22Rv1 (cell line): ENCODE data around the gene PKHD1.

Source experiments
- H3K27ac ChIP-seq: fragments of 450-650 bp; 2 replicates; pipeline ENCODE4 v1.5.1; 2017
- ZFX ChIP-seq: fragments of 450-650 bp; IDR thresholded peaks from 2 replicates; pipeline ENCODE4 v1.6.1; 2017; ENCODE audit warnings: antibody characterized with exemption, borderline replicate concordance
- TF ChIP-seq, protein P1 (sequence below): fragments of 450-650 bp; IDR thresholded peaks from 2 replicates; pipeline ENCODE4 v1.5.1; 2017; ENCODE audit warnings: mild to moderate bottlenecking

Gene PKHD1

DNA sequence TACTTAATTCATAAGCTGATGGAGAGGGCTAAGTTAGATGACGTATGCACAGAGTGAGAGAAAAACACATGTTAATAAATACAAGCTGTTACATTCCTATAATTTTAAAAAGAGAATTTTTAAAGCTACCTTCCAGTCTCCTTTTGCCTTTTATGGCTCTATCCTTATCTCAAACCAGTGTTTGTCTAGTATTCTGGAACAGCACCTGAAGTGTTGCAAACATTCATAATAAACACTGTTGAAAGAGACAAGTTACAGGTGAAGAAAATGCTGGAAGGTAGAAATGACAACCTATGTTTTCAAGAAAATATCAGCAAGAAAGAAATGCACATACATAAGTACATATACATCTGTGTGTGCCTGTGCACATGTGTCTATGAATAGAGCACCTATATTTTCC lies 409.1 kb downstream of the PKHD1 start:
- TF ChIP-seq, protein P1, sequence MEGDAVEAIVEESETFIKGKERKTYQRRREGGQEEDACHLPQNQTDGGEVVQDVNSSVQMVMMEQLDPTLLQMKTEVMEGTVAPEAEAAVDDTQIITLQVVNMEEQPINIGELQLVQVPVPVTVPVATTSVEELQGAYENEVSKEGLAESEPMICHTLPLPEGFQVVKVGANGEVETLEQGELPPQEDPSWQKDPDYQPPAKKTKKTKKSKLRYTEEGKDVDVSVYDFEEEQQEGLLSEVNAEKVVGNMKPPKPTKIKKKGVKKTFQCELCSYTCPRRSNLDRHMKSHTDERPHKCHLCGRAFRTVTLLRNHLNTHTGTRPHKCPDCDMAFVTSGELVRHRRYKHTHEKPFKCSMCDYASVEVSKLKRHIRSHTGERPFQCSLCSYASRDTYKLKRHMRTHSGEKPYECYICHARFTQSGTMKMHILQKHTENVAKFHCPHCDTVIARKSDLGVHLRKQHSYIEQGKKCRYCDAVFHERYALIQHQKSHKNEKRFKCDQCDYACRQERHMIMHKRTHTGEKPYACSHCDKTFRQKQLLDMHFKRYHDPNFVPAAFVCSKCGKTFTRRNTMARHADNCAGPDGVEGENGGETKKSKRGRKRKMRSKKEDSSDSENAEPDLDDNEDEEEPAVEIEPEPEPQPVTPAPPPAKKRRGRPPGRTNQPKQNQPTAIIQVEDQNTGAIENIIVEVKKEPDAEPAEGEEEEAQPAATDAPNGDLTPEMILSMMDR: no peak
- TF ChIP-seq ZFX: no peak
- H3K27ac ChIP-seq: peak overlapping the region; percentile 62; the same call in 1 of the 2 replicates

DNA sequence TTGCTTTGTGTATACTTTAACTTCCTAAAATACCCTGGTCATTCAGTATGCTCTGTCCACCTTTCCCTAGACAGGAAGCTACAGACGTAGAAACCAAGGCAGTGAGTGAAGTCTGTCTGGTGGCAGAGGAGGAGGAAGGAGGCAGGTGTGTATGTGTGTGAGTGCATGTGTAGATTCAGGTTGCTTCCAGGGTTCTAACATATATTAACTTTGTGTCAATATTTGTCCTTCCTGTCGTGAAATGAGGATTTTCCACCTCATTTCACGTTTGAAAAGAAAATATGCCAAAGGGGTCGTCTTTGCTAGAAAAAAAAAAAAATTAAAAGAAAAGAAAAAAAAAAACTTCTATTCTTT lies 411.5 kb downstream of the PKHD1 start:
- H3K27ac ChIP-seq: 0 out of 2 replicates have a peak overlapping the region, but pooled peaks have one; percentile 16
- TF ChIP-seq ZFX: no peak
- TF ChIP-seq, protein P1: no peak

DNA sequence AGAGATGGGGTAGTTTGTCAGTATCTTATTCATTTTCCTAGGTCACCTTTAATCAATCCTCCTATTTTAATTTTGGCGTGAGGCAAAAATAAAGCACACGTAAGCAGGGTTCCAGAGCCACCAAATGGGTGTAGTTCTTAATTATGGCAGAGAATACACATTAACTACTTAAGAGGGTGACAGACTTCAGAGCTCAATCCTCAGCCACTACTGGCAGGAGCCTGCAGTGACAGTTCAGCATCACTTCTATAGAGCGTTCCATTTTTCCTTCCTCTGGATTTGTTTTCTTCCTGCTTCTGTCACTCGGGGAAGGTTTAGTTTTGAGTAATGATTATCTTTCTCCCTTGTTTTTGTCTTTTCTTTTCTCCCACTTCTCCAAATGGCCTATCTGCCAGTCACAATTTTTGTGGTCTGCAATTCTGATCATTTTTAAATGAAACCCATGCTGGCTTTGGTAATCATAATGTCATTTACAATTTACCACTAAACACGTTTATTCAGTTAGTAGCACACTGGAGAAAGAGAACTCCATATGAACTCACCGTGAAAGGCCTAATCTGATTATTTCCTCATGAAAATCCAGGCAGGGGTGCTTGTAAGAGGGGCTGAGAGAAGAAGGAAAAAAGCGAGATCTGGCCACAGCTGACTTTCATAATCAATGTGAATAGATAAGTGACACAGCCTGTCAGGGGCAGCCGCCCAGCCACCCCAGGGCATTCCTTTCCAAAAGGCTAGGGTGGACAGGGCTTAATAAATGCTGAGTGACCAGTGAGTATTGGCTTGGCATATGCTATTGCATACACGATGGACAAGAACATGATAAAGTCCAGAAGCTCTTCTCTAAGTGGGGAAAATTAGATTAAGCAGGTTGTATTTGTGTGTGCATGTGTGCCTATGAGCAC lies 412.1 kb downstream of the PKHD1 start:
- peak overlapping the region; percentile 16; the same call in 1 of the 2 replicates for H3K27ac ChIP-seq
- no peak for TF ChIP-seq ZFX
- TF ChIP-seq, protein P1: no peak

DNA sequence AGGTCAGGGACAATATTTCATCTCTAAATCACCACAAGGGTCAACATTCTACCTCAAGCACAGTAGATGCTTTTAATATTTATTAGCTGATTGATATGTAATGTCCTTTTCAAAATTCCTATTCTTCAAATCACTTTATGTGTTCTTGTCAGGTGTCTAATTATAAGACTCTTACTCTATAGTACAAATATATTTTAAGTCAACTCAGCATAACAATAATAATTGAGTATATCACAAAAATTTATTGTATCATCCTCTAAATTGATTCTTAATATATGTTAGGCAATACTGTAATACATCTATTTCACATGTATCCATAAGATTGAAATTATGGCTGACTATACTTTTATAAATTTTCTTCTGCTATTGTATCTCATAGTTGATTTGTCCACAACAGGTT lies 423.9 kb downstream of the PKHD1 start:
- no peak overlapping the region for H3K27ac ChIP-seq

DNA sequence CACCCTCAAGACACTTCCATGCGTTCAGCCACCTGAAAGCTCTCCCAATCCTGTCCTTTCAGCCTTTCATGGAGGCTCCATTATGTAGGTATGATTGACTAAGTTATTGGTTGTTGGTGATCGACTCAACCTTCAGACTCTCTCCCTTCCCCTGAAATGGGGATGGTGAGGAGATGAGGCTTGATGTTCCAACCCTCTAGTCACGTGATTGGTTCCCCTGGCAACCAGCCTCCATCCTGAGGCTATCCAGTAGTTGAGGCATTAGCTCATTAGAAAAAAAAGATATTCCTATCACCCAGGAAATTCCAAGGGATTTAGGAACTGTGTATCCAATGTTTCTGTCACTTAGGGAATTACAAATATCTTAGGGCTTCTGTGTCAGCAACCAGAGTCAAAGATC lies 426.6 kb downstream of the PKHD1 start:
- no peak overlapping the region for H3K27ac ChIP-seq
- no peak for TF ChIP-seq ZFX
- TF ChIP-seq, protein P1: no peak

More for the DNA sequence above, 423.9 kb downstream of the PKHD1 start:
- TF ChIP-seq, protein P1: no peak
- TF ChIP-seq ZFX: no peak

DNA sequence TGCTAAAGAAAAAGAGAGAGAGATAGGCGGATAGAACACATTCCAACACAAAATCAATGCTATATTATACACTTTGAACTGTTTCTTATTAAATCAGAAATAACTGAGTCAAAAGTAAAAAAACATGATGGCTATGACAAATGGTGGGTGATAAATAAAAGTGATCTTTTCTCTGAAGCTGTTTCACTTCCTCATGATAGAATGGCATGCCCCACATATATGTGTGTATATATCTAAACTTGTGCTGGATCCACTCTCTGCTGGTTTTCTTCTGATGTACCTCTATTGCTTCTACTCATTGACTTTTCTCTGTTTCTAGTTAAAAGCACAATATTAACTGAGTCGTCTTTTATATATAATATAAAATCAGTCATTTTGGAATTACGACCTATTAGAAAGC lies 429.9 kb downstream of the PKHD1 start:
- no peak for TF ChIP-seq ZFX
- TF ChIP-seq, protein P1: no peak
- H3K27ac ChIP-seq: no peak overlapping the region

DNA sequence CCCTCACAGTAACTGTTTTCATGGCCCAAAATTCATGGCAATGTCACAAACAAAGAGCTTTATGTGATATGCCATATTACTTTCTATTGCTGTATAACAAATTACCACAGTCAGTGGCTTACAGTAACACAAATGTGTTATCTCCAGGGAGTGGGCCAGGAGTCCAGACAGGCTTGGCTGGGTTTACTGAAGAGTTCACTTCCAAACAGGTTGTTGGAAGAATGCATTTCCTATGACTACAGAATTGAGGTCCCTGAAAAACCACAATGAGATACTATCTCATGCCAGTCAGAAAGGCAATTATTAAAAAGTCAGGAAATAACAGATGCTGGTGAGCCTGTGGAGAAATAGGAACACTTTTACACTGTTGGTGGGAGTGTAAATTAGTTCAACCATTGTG lies 431.9 kb downstream of the PKHD1 start:
- H3K27ac ChIP-seq: no peak overlapping the region

More for the DNA sequence above, 431.9 kb downstream of the PKHD1 start:
- TF ChIP-seq ZFX: no peak
- TF ChIP-seq, protein P1: no peak
